Esophagus muscularis mucosa (tissue), 4 donors: Measurements from ENCODE around the gene TNNT2. TPM values are rescaled to one million over a fixed set of nuclear protein-coding genes. Genes with fewer than 3 reads are reported as not detected.

Experiments used
- DNase-seq: peaks from one replicate; pipeline ENCODE4 v3.0.0-alpha.2; 2017; ENCODE audit errors: extremely low spot score
- H3K27ac ChIP-seq, 4 donors: fragments of 200-600 bp; sonication (generic); replicated peaks in 1 of 4; 1 replicate in 3 of 4; 2 replicates in 1 of 4; pipeline ENCODE4 v1.5.1; 2016 to 2019; ENCODE audit warnings: mild to moderate bottlenecking in 1 of 4
- H3K27me3 ChIP-seq, 4 donors: fragments of 200-600 bp; sonication (generic); one replicate each; pipeline versions ENCODE4 v1.5.1 to v1.6.0; 2016 to 2019
- H3K36me3 ChIP-seq, 4 donors: fragments of 200-600 bp; sonication (generic); one replicate each; pipeline ENCODE4 v1.5.1; 2016 to 2019
- H3K4me1 ChIP-seq, 4 donors: fragments of 200-600 bp; sonication (generic); one replicate each; pipeline ENCODE4 v1.5.1; 2016 to 2019
- H3K4me3 ChIP-seq, 4 donors: fragments of 200-600 bp; sonication (generic); 1 replicate in 2 of 4; 2 replicates in 2 of 4; pipeline ENCODE4 v1.5.1; 2016 to 2019; ENCODE audit warnings: mild to moderate bottlenecking in 4 of 4, moderate library complexity in 1 of 4
- H3K9me3 ChIP-seq, 4 donors: fragments of 200-600 bp; sonication (generic); 1 replicate in 3 of 4; 2 replicates in 1 of 4; pipeline ENCODE4 v1.5.1; 2016 to 2019
- EP300 ChIP-seq: sonication (generic); formaldehyde crosslinking; IDR thresholded peaks from one replicate; pipeline ENCODE4 v1.6.1; 2017; ENCODE audit warnings: antibody characterized with exemption
- POLR2A ChIP-seq: fragments of 450-650 bp; IDR thresholded peaks from one replicate; pipeline ENCODE4 v1.6.1; 2017; ENCODE audit warnings: antibody characterized with exemption, moderate library complexity, mild to moderate bottlenecking, low read depth
- POLR2AphosphoS5 ChIP-seq, 2 donors: sonication (generic); formaldehyde crosslinking; IDR thresholded peaks; one replicate each; pipeline ENCODE4 v1.6.1; 2017; ENCODE audit warnings: antibody characterized with exemption in 2 of 2
- WGBS: methylation state at CpG from one replicate; pipeline ENCODE4 v1.1.5; 2018; 5-methylcytosine and 5-hydroxymethylcytosine counted together
- intact Hi-C: fragments of 100-400 bp; cut with DNase I; formaldehyde crosslinking; loops from one replicate; pipeline ENCODE4 v1.15.1; 2023
- total RNA-seq, 4 donors: library from RNA; depleted of rRNA; stranded (reverse); fragments of >200 nt; gene quantifications; one replicate each; pipeline versions ENCODE4 v1.1.0 to v1.2.1, GENCODE V29; 2016
- TF ChIP-seq, protein P1 (sequence below), 3 experiments: fragments of 200-600 bp in 2 of 3; fragments of 450-650 bp in 1 of 3; sonication (generic) in 2 of 3; IDR thresholded peaks; one replicate each; pipeline ENCODE4 v1.5.1; 2017 to 2019; ENCODE audit warnings: antibody characterized with exemption in 3 of 3, mild to moderate bottlenecking in 2 of 3, moderate library complexity in 1 of 3

Gene TNNT2
- total RNA-seq, 4 donors from 2014 or later: 0.83 to 2.0 TPM; not detected in 2

DNA sequence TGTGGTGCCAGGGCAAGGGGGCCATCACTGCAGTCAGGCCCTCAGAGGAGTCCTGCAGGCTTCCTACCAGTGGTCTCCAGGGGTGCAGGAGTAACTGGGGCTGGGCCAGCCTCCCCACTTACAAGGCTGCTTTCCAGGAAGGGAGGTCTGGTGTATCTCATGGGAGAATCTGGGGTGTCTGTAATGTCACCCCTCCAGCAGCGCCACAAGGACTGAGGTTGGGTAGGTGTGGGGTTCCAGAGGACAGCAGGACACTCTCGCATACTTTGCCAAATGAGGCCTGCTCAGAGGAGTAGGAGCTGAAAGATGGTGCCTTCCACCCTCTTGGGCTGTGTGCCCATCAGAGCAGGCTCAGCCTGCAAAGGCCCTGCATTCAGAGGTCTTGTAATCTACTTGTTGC, 46.9 kb downstream of the TNNT2 start:
- no peak overlapping the region for H3K27ac ChIP-seq
- H3K4me3 ChIP-seq: no peak overlapping the region
- no peak for DNase-seq
- no peaks in the 10 kb centered on the region for H3K27me3 ChIP-seq
- intact Hi-C loops: no loop called here
- TF ChIP-seq POLR2AphosphoS5 (IDR thresholded peaks at IDR 0.05): no peak
- TF ChIP-seq, protein P1, sequence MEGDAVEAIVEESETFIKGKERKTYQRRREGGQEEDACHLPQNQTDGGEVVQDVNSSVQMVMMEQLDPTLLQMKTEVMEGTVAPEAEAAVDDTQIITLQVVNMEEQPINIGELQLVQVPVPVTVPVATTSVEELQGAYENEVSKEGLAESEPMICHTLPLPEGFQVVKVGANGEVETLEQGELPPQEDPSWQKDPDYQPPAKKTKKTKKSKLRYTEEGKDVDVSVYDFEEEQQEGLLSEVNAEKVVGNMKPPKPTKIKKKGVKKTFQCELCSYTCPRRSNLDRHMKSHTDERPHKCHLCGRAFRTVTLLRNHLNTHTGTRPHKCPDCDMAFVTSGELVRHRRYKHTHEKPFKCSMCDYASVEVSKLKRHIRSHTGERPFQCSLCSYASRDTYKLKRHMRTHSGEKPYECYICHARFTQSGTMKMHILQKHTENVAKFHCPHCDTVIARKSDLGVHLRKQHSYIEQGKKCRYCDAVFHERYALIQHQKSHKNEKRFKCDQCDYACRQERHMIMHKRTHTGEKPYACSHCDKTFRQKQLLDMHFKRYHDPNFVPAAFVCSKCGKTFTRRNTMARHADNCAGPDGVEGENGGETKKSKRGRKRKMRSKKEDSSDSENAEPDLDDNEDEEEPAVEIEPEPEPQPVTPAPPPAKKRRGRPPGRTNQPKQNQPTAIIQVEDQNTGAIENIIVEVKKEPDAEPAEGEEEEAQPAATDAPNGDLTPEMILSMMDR (IDR thresholded peaks at IDR 0.05): no peak
- TF ChIP-seq EP300: no peak
- no peak for TF ChIP-seq POLR2A
- H3K36me3 ChIP-seq: no peaks in the 10 kb centered on the region
- H3K9me3 ChIP-seq: no peaks in the 10 kb centered on the region
- WGBS: 95% methylated on average over 2 of the region's 2 CpGs
- H3K4me1 ChIP-seq: peaks cover 0 to 8% (median 4%) of the 10 kb centered on the region in 4 donors

- Histone ChIP-seq H3K36me3 (no peaks in the 10 kb centered on the region), H3K9me3 (no peaks in the 10 kb centered on the region), H3K4me1 (peaks cover 0 to 8% (median 4%) of the 10 kb centered on the region in 4 donors), H3K4me3 (no peak overlapping the region), H3K27me3 (no peaks in the 10 kb centered on the region), H3K27ac (no peak overlapping the region)
- no peak for DNase-seq
- TF ChIP-seq POLR2AphosphoS5 (IDR thresholded peaks at IDR 0.05) (no peak), EP300 (no peak), POLR2A (no peak)
- TF ChIP-seq, protein P1 (IDR thresholded peaks at IDR 0.05): no peak
- intact Hi-C loops: no loop called here
- WGBS: 68% methylated on average over 4 of the region's 4 CpGs
Observed at GRCh38 chr1:201329801-201330200, 47.7 kb downstream of the TNNT2 start.

GRCh38 chr1:201329286-201329685, 48.2 kb downstream of the TNNT2 start:
- no peak for DNase-seq
- Histone ChIP-seq H3K27ac (no peak overlapping the region), H3K4me1 (peaks cover 0 to 8% (median 4%) of the 10 kb centered on the region in 4 donors), H3K36me3 (no peaks in the 10 kb centered on the region), H3K4me3 (no peak overlapping the region), H3K9me3 (no peaks in the 10 kb centered on the region), H3K27me3 (no peaks in the 10 kb centered on the region)
- WGBS: 60% methylated on average over 1 of the region's 2 CpGs
- TF ChIP-seq POLR2AphosphoS5 (IDR thresholded peaks at IDR 0.05): no peak
- TF ChIP-seq, protein P1 (IDR thresholded peaks at IDR 0.05): no peak
- TF ChIP-seq EP300: no peak
- intact Hi-C loops: no loop called here

- Histone ChIP-seq H3K27ac (no peak overlapping the region), H3K36me3 (no peaks in the 10 kb centered on the region), H3K4me3 (no peak overlapping the region), H3K27me3 (no peaks in the 10 kb centered on the region), H3K4me1 (peaks cover 0 to 8% (median 4%) of the 10 kb centered on the region in 4 donors), H3K9me3 (no peaks in the 10 kb centered on the region)
- WGBS: 77% methylated on average over 3 of the region's 4 CpGs
- intact Hi-C loops: no loop called here
- TF ChIP-seq POLR2AphosphoS5 (IDR thresholded peaks at IDR 0.05): no peak
- TF ChIP-seq, protein P1 (IDR thresholded peaks at IDR 0.05): no peak
- TF ChIP-seq POLR2A: no peak
- no peak for TF ChIP-seq EP300
- no peak for DNase-seq
Observed at GRCh38 chr1:201328576-201328975, 48.9 kb downstream of the TNNT2 start.

DNA sequence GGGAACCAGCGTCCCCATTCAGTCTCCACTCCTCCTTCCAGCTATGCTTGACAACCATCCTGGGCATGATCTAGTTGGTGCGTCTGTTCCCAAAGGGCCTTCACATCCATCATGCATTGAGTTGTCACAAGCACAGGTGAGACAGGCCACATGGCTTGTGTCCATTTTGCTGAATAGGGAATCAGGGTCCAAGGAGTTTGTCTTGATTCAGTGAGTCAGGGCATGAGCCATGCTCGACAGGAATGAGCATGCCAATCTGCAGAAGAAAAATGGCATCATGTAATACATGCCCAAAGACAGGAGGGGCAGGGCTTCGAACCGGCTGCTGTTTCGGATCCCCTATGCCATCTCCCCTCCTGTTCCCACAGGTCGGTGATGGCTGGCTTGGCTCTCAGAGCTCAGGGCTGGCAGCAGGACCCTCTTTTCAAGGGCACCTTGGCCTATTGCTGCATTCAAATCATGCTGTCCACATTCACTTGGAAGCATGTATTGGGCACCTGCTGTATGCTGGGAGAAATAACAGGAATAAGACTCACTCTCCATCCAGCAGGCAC, 49.7 kb downstream of the TNNT2 start:
- intact Hi-C loops: no loop called here
- no peak overlapping the region for H3K27ac ChIP-seq
- WGBS: 99% methylated on average over 7 of the region's 7 CpGs
- H3K9me3 ChIP-seq: no peaks in the 10 kb centered on the region
- peaks cover 0 to 8% (median 4%) of the 10 kb centered on the region in 4 donors for H3K4me1 ChIP-seq
- H3K27me3 ChIP-seq: no peaks in the 10 kb centered on the region
- H3K4me3 ChIP-seq: no peak overlapping the region
- DNase-seq: no peak
- TF ChIP-seq EP300 (no peak), POLR2AphosphoS5 (IDR thresholded peaks at IDR 0.05) (no peak), POLR2A (no peak)
- TF ChIP-seq, protein P1 (IDR thresholded peaks at IDR 0.05): no peak
- no peaks in the 10 kb centered on the region for H3K36me3 ChIP-seq
